Right lobe of liver (tissue), 6 donors: Measurements from ENCODE around the gene SLC6A11. TPM values are rescaled to one million over a fixed set of nuclear protein-coding genes. Genes with fewer than 3 reads are reported as not detected.

ENCODE experiments used
- ATAC-seq, 4 donors: fragments of 200-7000 bp; cut with Tn5 transposase; one replicate each; pipeline ENCODE4 v1.9.1; 2020; ENCODE audit warnings: mild to moderate bottlenecking in 4 of 4, moderate library complexity in 4 of 4
- DNase-seq, 3 donors: peaks; one replicate each; pipeline ENCODE4 v3.0.0-alpha.2; 2020
- H3K27ac ChIP-seq, 3 donors: fragments of 200-600 bp; one replicate each; pipeline ENCODE4 v1.8.0; 2022
- H3K27me3 ChIP-seq, 2 donors: fragments of 200-600 bp; one replicate each; pipeline ENCODE4 v1.8.0; 2022
- H3K36me3 ChIP-seq, 4 donors: fragments of 200-600 bp; sonication (generic) in 1 of 4; one replicate each; pipeline versions ENCODE4 v1.5.1 to v1.8.0; 2017 to 2022; ENCODE audit warnings: control low read depth in 1 of 4
- H3K4me1 ChIP-seq, 4 donors: fragments of 200-600 bp; sonication (generic) in 1 of 4; one replicate each; pipeline versions ENCODE4 v1.5.1 to v1.8.0; 2017 to 2022; ENCODE audit warnings: control low read depth in 1 of 4
- H3K4me3 ChIP-seq, 3 donors: fragments of 200-600 bp; one replicate each; pipeline ENCODE4 v1.8.0; 2022
- H3K9me3 ChIP-seq, 4 donors: fragments of 200-600 bp; sonication (generic) in 1 of 4; one replicate each; pipeline versions ENCODE4 v1.5.1 to v1.8.0; 2017 to 2022; ENCODE audit warnings: control low read depth in 1 of 4
- CTCF ChIP-seq, 4 donors: fragments of 200-600 bp in 3 of 4; fragments of 450-650 bp in 1 of 4; IDR thresholded peaks; one replicate each; pipeline versions ENCODE4 v1.5.1 to v1.8.0; 2016 to 2022; ENCODE audit warnings: antibody characterized with exemption in 4 of 4, mild to moderate bottlenecking in 2 of 4
- POLR2A ChIP-seq: fragments of 450-650 bp; IDR thresholded peaks from one replicate; pipeline ENCODE4 v1.6.1; 2017; ENCODE audit warnings: antibody characterized with exemption, mild to moderate bottlenecking
- WGBS: methylation state at CpG from one replicate; pipeline ENCODE4 v1.1.6; 2018; ENCODE audit warnings: low coverage, low lambda C conversion rate; ENCODE audit not compliant: insufficient coverage; ENCODE audit errors: missing lambda C conversion rate; 5-methylcytosine and 5-hydroxymethylcytosine counted together
- intact Hi-C, 2 donors: fragments of 100-400 bp; cut with DNase I; formaldehyde crosslinking; loops; one replicate each; pipeline versions ENCODE4 v1.11.2 to v1.14.1; 2022
- total RNA-seq, 6 experiments: library from RNA; depleted of rRNA in 2 of 6; stranded (reverse); fragments of >200 nt in 2 of 6; fragmentation: NEBNext Ultra II Directional in 3 of 6; extraction: Animal tissue kit (Norgen Biotek cat#: 25700) in 3 of 6; gene quantifications; one replicate each; pipeline versions ENCODE4 v1.1.0 to v1.2.4, GENCODE V29; 2016 to 2023
- donor health status: DM: no; HTN: yes; CAD: no.
- donor health status: DM: no; HTN: no; CAD: no.
- donor health status: DM: no; HTN: no; CAD: no.
- donor health status: DM: no; HTN: yes; CAD: no.
- donor health status: DM: no; HTN: yes; CAD: no.

The SLC6A11 gene
- total RNA-seq, 6 experiments from 2014 or later = 0.06 to 0.42 (median 0.12) TPM; not detected in 1

GRCh38 chr3:10910367-10910766 is 94.3 kb downstream of the SLC6A11 start:
- peak in 1 of 3 donors; percentile 18 for DNase-seq
- no peaks in the 10 kb centered on the region for H3K27me3 ChIP-seq
- H3K4me3 ChIP-seq = no peak overlapping the region
- H3K9me3 ChIP-seq = peaks cover 0 to 8% (median 0%) of the 10 kb centered on the region in 4 donors
- no peaks in the 10 kb centered on the region for H3K36me3 ChIP-seq
- intact Hi-C loops = no loop called here
- peak in 2 of 4 donors; percentile 53 to 62 for ATAC-seq
- no peak overlapping the region for H3K27ac ChIP-seq
- no peak for TF ChIP-seq POLR2A
- TF ChIP-seq CTCF (IDR thresholded peaks at IDR 0.05) = no peak
- 53% methylated on average over 3 of the region's 3 CpGs for WGBS
- no peaks in the 10 kb centered on the region for H3K4me1 ChIP-seq

- H3K27ac ChIP-seq = no peak overlapping the region
- peaks cover 0 to 8% (median 0%) of the 10 kb centered on the region in 4 donors for H3K9me3 ChIP-seq
- no peak for ATAC-seq
- TF ChIP-seq POLR2A = no peak
- TF ChIP-seq CTCF (IDR thresholded peaks at IDR 0.05) = no peak
- no peaks in the 10 kb centered on the region for H3K4me1 ChIP-seq
- WGBS = 63% methylated on average over 2 of the region's 2 CpGs
- H3K27me3 ChIP-seq = no peaks in the 10 kb centered on the region
- H3K36me3 ChIP-seq = no peaks in the 10 kb centered on the region
- intact Hi-C loops = no loop called here
- no peak for DNase-seq
- H3K4me3 ChIP-seq = no peak overlapping the region
Observed at GRCh38 chr3:10911350-10912002, 95.4 kb downstream of the SLC6A11 start.

DNA sequence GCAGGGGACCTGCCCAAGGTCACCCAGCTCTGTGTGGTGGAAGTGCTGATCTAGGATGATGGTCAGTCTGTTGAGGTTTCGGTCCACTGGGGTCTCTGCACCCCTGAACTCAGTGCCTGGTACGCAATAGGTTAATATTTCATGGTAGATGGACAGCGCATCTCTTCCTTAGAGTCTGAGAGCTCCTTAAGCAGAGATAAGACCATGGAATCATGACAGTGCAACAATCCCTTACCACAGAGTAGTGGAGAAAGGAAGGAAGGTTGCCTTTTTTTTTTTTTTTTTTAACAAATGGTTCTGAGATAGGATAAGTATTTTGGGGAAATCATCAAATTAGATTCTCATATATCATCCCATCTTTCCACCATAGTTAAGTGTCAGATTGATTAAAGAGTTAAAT is 96.8 kb downstream of the SLC6A11 start:
- no peaks in the 10 kb centered on the region for H3K9me3 ChIP-seq
- WGBS = 88% methylated on average over 3 of the region's 3 CpGs
- no peak for ATAC-seq
- no peaks in the 10 kb centered on the region for H3K4me1 ChIP-seq
- no peaks in the 10 kb centered on the region for H3K36me3 ChIP-seq
- no peak for DNase-seq
- intact Hi-C loops = no loop called here
- TF ChIP-seq CTCF (IDR thresholded peaks at IDR 0.05) = no peak
- no peak for TF ChIP-seq POLR2A
- no peak overlapping the region for H3K27ac ChIP-seq
- no peak overlapping the region for H3K4me3 ChIP-seq
- no peaks in the 10 kb centered on the region for H3K27me3 ChIP-seq

GRCh38 chr3:10915376-10915775 is 99.3 kb downstream of the SLC6A11 start:
- 55% methylated on average over 5 of the region's 5 CpGs for WGBS
- H3K27ac ChIP-seq = no peak overlapping the region
- TF ChIP-seq POLR2A = no peak
- no peak for TF ChIP-seq CTCF (IDR thresholded peaks at IDR 0.05)
- H3K27me3 ChIP-seq = no peaks in the 10 kb centered on the region
- H3K9me3 ChIP-seq = no peaks in the 10 kb centered on the region
- H3K4me1 ChIP-seq = no peaks in the 10 kb centered on the region
- intact Hi-C loops = no loop called here
- no peak for ATAC-seq
- DNase-seq = no peak
- H3K4me3 ChIP-seq = no peak overlapping the region
- H3K36me3 ChIP-seq = no peaks in the 10 kb centered on the region
